Measurements from ENCODE around the gene ZBTB25. TPM values are rescaled to one million over a fixed set of nuclear protein-coding genes. Genes with fewer than 3 reads are reported as not detected.

Gene ZBTB25
- total RNA-seq, 3 donors from 2014 or later, result 12.3 to 15.7 (median 14.4) TPM

- no peak for TF ChIP-seq CTCF (IDR thresholded peaks at IDR 0.05)
- Histone ChIP-seq H3K27me3 (no peaks in the 10 kb centered on the region), H3K4me3 (no peak overlapping the region), H3K27ac (peak overlapping the region in 1 of 2 donors; percentile 54), H3K9me3 (no peaks in the 10 kb centered on the region), H3K4me1 (no peaks in the 10 kb centered on the region), H3K36me3 (no peaks in the 10 kb centered on the region)
- no peak for DNase-seq (ENCODE audit: low spot score in 2 of 2)
- intact Hi-C loops (cut with DNase I; ENCODE audit: low total_unique reads), result no loop called here
Measured at GRCh38 chr14:64442300-64442988, 61.2 kb downstream of the ZBTB25 start.

DNA sequence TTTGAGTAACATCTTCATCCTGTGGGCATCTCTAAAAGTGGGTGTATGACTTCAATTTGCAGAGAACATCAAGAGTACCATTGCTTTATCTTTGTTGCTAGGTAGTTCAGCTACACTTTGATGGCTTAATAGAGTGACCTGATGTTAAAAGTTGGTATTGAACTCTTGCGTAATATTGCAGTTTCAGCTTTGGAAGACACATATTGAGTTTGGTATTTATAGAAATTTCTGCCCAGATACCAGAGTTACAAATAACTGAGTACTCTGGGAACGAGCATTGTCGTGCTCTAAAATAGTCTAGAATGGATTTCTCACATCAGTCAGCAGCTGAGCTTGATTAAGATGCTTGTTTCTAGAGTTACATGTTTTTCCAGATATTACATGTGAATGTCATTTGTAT, 63.1 kb downstream of the ZBTB25 start:
- DNase-seq (ENCODE audit: low spot score in 2 of 2), result no peak

GRCh38 chr14:64439141-64439540, 64.5 kb downstream of the ZBTB25 start:
- no peak for DNase-seq (ENCODE audit: low spot score in 2 of 2)
- Histone ChIP-seq H3K36me3 (no peaks in the 10 kb centered on the region), H3K9me3 (no peaks in the 10 kb centered on the region), H3K4me3 (no peak overlapping the region), H3K4me1 (no peaks in the 10 kb centered on the region), H3K27ac (no peak overlapping the region), H3K27me3 (no peaks in the 10 kb centered on the region)
- intact Hi-C loops (cut with DNase I; ENCODE audit: low total_unique reads), result no loop called here
- TF ChIP-seq POLR2AphosphoS5 (IDR thresholded peaks at IDR 0.05), result no peak
- TF ChIP-seq CTCF (IDR thresholded peaks at IDR 0.05), result no peak
- TF ChIP-seq POLR2A (IDR thresholded peaks at IDR 0.05), result no peak

More for the DNA sequence above, 63.1 kb downstream of the ZBTB25 start:
- intact Hi-C loops (cut with DNase I; ENCODE audit: low total_unique reads), result no loop called here
- Histone ChIP-seq H3K4me3 (no peak overlapping the region), H3K4me1 (no peaks in the 10 kb centered on the region), H3K27me3 (no peaks in the 10 kb centered on the region), H3K9me3 (no peaks in the 10 kb centered on the region), H3K27ac (no peak overlapping the region), H3K36me3 (no peaks in the 10 kb centered on the region)
- TF ChIP-seq CTCF (IDR thresholded peaks at IDR 0.05) (no peak), POLR2A (IDR thresholded peaks at IDR 0.05) (no peak), POLR2AphosphoS5 (IDR thresholded peaks at IDR 0.05) (no peak)

GRCh38 chr14:64438181-64438841, 65.3 kb downstream of the ZBTB25 start:
- H3K27me3 ChIP-seq, result no peaks in the 10 kb centered on the region
- H3K4me3 ChIP-seq, result no peak overlapping the region
- no peak for DNase-seq (ENCODE audit: low spot score in 2 of 2)
- no peaks in the 10 kb centered on the region for H3K4me1 ChIP-seq
- no peaks in the 10 kb centered on the region for H3K9me3 ChIP-seq
- H3K36me3 ChIP-seq, result no peaks in the 10 kb centered on the region
- H3K27ac ChIP-seq, result no peak overlapping the region
- intact Hi-C loops (cut with DNase I; ENCODE audit: low total_unique reads), result no loop called here
- TF ChIP-seq POLR2A (IDR thresholded peaks at IDR 0.05) (no peak), CTCF (IDR thresholded peaks at IDR 0.05) (no peak)

GRCh38 chr14:64434528-64434927, 69.1 kb downstream of the ZBTB25 start:
- no peak for TF ChIP-seq POLR2A (IDR thresholded peaks at IDR 0.05)
- TF ChIP-seq CTCF (IDR thresholded peaks at IDR 0.05), result no peak
- TF ChIP-seq POLR2AphosphoS5 (IDR thresholded peaks at IDR 0.05), result no peak
- no peaks in the 10 kb centered on the region for H3K9me3 ChIP-seq
- no peak overlapping the region for H3K4me3 ChIP-seq
- no peaks in the 10 kb centered on the region for H3K4me1 ChIP-seq
- no peaks in the 10 kb centered on the region for H3K36me3 ChIP-seq
- H3K27me3 ChIP-seq, result no peaks in the 10 kb centered on the region
- H3K27ac ChIP-seq, result no peak overlapping the region
- intact Hi-C loops (cut with DNase I; ENCODE audit: low total_unique reads), result no loop called here
- DNase-seq (ENCODE audit: low spot score in 2 of 2), result no peak
